NCI-H460 (cell line): Measurements from ENCODE around the gene MDC1. TPM values are rescaled to one million over a fixed set of nuclear protein-coding genes. Genes with fewer than 3 reads are reported as not detected.
"Not testable (repeated sequence)": the region's sequence is repeated elsewhere in the genome, so short reads cannot be mapped to it uniquely, and the experiment has no call there.

Experiments used
- DNase-seq: peaks from one replicate; pipeline ENCODE4 v3.0.0-alpha.2; 2016; ENCODE audit warnings: low read depth; ENCODE audit errors: extremely low read depth
- polyA plus RNA-seq: library from polyadenylated mRNA; depleted of rRNA; stranded (reverse); fragments of >200 nt; gene quantifications from 2 replicates; pipeline ENCODE4 v1.2.3, GENCODE V29; 2014; cell fraction: nucleus; rRNA removed
- total RNA-seq: library from RNA; depleted of rRNA; stranded (reverse); fragments of >200 nt; shearing (Covaris generic); gene quantifications from 2 replicates; pipeline ENCODE4 v1.2.3, GENCODE V29; 2014; rRNA removed

Gene MDC1
- 8.4 and 11.3 TPM in 2 replicates for total RNA-seq
- polyA plus RNA-seq: 13.1 and 18.7 TPM in 2 replicates

GRCh38 chr6:30717129-30717844 lies at the start of gene MDC1:
Gene MDC1, minus strand, starts transcription at chr6:30717281. Its CDS starts 2,106 bp downstream, at chr6:30715175.
- peak; percentile 99 for DNase-seq

- no peak for DNase-seq
Measured at GRCh38 chr6:30766461-30767157, 49.5 kb upstream of the MDC1 start.

- not testable (repeated sequence) for DNase-seq
Measured at GRCh38 chr6:30765495-30765894, 48.4 kb upstream of the MDC1 start.

- not testable (repeated sequence) for DNase-seq
Measured at GRCh38 chr6:30764490-30765043, 47.5 kb upstream of the MDC1 start.

- peak; percentile 70 for DNase-seq
Measured at GRCh38 chr6:30763618-30764489, 46.8 kb upstream of the MDC1 start.

GRCh38 chr6:30763155-30763617 lies 46.1 kb upstream of the MDC1 start:
- DNase-seq: no peak

- no peak for DNase-seq
Measured at GRCh38 chr6:30761791-30762429, 44.8 kb upstream of the MDC1 start.

- DNase-seq: no peak
Measured at GRCh38 chr6:30760549-30760948, 43.5 kb upstream of the MDC1 start.

GRCh38 chr6:30759575-30760239 lies 42.6 kb upstream of the MDC1 start:
- no peak for DNase-seq

- no peak for DNase-seq
Measured at GRCh38 chr6:30757261-30757904, 40.3 kb upstream of the MDC1 start.

- DNase-seq: not testable (repeated sequence)
Measured at GRCh38 chr6:30756405-30757003, 39.4 kb upstream of the MDC1 start.

GRCh38 chr6:30754631-30755030 lies 37.5 kb upstream of the MDC1 start:
- DNase-seq: no peak

GRCh38 chr6:30752157-30752927 lies 35.3 kb upstream of the MDC1 start:
- DNase-seq: peak; percentile 95

- no peak for DNase-seq
Measured at GRCh38 chr6:30750379-30750668, 33.2 kb upstream of the MDC1 start.

- DNase-seq: no peak
Measured at GRCh38 chr6:30749554-30750378, 32.7 kb upstream of the MDC1 start.

GRCh38 chr6:30748851-30749540 lies 31.9 kb upstream of the MDC1 start:
- no peak for DNase-seq
